SKM-1 treated with dmso at 0.1 percent for 144 hours (cell line): ENCODE measurements around the gene ADCK2.
"Not testable (repeated sequence)": the region's sequence is repeated elsewhere in the genome, so short reads cannot be mapped to it uniquely, and the experiment has no call there.

Source experiments
- DNase-seq: peaks from one replicate; lab custom pipeline; 2025; ENCODE audit not compliant: unreplicated experiment; lab: John Stamatoyannopoulos, UW

ADCK2 gene

DNA sequence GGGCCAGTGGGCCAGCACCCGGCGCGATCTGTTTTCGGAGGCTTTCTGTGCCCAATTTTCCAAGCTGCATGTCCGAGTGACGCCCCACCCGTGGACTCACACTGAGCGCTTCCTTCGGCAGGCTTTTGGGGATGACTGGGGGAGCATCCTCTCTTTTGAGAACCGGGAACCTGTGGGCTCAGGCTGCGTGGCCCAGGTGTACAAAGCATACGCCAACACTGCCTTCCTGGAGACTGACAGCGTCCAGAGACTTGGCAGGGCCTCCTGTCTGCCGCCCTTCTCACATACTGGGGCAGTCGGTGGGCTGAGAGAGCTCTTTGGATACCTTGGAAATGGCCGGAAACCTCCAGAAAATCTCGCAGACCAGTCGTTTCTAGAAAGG is 1.0 kb downstream of the ADCK2 start:
- DNase-seq = no peak

DNA sequence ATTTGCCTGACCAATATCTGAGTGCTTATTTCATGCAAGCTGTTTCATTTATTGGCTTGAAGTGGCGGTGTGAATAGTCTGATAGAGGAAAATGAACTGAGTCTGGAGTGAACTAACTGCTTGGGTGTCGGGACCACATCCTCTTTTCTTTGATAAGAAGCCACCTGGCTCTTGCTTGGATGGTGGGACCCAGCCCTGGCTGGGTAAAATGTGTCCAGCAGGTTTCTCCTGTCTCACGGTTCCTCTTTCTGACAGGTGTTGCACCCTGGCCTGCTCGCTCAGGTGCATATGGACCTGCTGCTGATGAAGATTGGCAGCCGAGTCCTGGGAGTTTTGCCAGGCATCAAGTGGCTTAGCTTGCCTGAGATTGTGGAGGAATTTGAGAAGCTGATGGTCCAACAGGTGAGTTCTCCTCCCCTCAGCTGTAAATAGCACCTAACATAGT is 1.6 kb downstream of the ADCK2 start:
- DNase-seq = no peak

DNA sequence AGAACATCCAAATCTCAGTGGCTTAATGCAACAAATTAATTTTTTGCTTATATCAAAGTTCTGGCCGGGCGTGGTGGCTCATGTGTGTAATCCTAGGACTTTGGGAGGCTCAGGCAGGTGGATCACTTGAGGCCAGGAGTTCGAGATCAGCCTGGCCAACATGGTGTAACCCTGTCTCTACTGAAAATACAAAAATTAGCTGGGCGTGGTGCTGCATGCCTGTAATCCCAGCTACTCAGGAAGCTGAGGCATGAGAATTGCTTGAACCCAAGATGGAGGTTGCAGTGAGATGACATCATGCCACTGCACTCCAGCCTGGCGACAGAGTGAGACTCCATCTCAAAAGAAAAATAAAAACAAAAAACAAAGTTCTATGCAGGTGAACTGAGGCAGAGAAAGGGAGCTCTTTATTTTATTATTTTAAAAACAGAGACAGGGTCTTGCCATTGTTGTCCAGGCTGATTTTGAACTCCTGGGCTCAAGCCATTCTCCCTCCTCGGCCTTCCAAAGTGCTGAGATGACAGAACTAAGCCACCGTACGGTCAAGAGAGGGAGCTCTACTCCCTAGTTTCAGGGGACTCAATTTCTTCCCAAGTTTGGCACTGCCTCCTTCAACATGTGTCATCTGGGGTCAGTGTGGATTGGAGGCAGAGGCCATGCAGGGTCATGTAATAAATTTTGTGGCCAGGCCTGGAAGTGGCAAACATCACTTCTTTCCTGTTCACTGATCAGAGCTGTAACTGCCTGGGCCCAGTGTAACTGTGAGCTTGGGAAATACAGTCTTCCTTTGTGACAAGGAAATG is 2.4 kb downstream of the ADCK2 start:
- DNase-seq = peak; percentile 49

DNA sequence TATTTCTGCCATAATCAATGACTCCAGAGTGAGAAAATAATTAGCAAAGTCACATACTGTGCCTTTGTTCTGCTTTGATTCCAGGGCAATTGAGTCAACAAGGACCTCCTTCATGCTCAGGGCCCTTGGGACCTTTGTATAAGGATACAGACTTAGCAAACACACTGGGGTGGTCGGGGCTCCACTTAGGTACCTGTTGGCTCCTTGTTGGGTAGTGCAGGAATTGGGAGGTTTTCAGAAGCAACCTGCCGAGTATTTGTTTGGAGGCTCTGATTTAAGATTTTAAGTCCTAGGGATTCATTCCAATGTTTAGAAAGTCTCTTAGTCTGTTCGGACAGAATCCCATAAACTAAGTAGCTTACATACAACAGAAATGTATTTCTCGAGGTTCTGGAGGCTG is 3.0 kb downstream of the ADCK2 start:
- no peak for DNase-seq

DNA sequence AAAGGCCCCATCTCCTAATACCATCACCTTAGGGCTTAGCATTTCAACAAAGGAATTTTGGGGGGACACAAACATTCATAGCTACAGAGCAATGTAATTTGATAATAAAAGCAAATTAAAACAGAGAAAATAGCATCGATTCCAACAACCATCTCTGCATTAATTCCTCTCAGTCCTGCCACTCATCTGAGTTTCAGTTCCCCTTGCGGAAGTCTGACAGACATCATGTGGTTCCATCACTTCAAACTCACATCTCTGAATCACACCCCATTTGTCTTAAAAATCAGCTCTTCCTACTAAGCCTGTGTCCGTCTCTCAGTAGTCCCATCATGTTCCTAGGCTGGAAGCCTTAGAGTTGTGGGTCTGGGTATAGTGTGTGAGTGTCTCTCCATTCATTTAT is 3.6 kb downstream of the ADCK2 start:
- DNase-seq = no peak

DNA sequence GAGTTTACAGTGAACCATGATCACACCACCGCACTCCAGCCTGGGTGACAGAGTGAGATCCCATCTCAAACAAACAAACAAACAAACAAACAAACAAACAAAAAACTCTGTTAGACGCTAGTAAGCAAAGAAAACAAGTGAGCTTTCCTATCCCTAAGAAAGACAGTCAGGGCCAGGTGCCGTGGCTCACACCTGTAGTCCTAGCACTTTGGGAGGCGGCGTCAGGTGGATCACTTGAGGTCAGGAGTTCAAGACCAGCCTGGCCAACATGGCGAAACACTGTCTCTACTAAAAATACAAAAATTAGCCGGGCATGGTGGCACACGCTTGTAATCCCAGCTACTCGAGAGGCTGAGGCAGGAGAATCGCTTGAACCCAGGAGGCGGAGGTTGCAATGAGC is 4.2 kb downstream of the ADCK2 start:
- not testable (repeated sequence) for DNase-seq

DNA sequence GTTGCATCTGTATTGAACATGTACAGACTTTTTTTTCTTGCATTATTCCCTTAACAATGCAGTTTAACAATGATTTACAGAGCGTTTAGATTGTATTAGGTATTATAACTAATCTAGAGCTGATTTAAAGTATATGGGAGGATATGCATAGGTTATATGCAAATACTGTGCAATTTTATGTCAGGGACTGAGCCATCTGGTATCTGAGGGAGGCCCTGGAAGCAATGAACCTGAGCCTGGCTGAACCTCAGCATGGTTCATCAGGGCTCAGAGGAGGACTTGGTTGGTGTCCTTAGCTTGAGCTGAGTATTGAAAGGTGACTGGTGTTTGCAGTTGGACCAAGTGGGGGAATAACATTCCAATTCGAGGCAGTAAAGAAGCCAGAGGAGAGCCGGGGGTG is 4.8 kb downstream of the ADCK2 start:
- no peak for DNase-seq

DNA sequence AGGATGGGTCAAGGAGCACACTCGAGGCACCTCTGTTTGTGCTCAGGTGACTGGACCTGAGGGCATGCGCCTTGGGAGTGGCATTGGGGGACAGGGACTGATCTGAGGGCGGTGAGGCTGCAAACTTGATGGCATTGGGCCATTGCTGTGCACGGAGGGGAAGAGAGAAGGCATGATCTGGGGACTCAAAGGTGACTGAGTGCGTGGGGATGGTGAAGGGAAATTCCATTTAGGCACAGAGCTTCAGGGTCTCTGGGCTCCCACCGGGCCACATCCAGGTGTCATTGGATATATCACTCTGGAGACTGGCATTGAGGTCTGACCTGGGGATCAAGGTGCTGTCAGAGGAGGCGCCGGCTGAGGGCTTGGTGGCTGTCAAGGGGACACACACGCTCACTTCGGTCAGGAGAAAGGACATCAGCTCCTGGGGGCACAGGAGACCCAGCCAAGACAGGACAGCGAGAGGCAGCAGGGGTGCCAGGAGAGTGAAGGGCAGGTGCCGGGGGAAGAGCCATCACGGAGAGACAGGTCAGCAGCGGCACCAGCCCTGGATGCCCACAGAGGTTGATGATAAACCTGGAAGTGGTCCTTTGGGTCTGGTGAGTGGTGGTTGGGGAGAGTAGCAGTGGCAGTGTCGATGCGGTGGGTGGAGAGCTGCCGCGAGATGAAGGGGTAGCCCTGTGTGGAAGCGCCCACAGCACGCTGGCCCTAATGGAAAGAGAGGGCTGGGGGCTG is 5.5 kb downstream of the ADCK2 start:
- no peak for DNase-seq

DNA sequence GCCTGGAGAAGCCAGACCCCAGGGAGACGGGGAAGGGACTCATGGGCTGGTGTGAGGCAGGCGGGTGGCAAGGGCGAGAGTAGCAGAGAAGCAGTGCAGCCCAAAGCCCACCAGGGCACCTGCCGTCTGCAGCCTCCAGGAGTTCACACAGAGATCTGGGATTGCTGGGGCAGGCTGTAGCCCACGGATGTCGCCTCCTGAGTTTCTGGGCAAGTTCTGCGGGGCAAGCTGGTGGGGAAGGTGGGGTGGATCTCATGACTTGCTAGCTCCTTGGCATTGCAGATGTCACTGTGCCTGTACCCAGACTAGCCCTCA is 6.0 kb downstream of the ADCK2 start:
- DNase-seq = no peak

DNA sequence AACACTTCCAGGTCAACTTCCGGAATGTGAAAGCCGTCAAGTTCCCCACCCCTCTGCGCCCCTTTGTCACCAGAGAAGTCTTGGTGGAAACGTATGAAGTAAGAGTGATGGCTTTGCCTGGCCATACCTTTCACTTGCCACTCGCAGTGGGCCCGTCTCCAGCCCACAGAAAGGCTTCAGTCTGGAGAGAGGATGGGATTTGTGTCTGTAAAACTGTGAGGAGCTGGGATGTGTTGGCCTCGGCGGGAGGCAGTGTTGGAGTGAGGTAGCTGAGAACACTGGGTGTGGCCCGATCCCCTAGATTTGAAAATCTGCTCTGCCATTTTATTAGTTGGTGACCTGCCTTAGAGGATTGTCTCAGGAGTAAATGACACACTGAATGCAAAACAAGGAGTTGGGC is 6.4 kb downstream of the ADCK2 start:
- no peak for DNase-seq

DNA sequence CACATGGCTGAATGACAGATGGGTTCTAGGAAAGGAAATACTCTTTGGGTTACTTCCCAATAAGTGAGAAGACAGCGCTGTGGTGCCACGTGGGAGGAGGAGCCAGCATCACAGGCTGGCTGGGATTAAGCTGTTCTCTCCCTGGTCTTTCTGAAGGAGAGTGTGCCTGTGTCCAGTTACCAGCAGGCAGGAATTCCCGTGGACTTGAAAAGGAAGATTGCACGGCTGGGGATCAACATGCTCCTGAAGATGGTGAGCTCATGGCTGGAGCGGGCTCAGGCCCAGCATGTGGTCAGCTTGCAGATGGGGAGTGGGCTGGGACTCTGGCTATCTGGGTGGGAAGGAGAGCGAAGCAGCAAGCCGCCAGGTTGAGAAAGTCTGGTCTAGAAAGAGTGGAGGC is 8.1 kb downstream of the ADCK2 start:
- DNase-seq = no peak

DNA sequence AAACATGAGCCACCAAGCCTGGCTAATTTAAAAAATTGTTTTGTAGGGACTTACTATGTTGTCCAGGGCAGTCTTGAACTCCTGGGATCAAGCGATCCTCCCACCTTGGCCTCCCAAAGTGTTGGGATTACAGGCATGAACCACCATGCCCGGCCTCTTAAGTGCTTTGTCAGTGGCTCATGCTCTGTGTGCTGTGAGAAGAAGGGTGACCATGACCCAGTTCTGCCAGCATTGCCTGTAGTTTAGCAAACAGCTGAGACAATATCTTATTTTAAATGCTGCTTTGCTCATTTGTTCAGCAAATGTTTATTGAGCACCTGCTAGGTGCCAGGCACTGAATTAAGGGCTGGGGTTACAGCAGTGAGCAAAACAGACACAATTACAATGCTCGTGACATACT is 9.0 kb downstream of the ADCK2 start:
- no peak for DNase-seq

DNA sequence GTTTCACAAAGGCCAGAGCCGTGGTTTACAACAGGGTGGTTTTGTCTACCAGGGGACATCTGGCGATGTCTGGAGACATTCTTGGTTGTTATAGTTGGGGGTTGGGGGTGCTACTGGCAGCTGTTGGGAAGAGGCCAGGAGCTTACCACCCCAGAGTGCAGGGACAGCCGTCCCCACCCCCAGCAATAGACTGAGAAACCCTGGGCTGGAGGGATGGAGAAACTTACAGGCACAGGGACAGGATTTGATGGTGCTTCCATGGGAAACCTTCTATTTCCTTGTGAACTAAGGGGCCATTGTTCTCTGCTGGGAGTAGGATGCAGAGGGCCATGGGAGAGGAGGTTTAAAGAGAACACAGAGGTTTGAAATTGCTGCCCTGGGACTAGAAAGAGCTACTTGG is 10.9 kb downstream of the ADCK2 start:
- no peak for DNase-seq

DNA sequence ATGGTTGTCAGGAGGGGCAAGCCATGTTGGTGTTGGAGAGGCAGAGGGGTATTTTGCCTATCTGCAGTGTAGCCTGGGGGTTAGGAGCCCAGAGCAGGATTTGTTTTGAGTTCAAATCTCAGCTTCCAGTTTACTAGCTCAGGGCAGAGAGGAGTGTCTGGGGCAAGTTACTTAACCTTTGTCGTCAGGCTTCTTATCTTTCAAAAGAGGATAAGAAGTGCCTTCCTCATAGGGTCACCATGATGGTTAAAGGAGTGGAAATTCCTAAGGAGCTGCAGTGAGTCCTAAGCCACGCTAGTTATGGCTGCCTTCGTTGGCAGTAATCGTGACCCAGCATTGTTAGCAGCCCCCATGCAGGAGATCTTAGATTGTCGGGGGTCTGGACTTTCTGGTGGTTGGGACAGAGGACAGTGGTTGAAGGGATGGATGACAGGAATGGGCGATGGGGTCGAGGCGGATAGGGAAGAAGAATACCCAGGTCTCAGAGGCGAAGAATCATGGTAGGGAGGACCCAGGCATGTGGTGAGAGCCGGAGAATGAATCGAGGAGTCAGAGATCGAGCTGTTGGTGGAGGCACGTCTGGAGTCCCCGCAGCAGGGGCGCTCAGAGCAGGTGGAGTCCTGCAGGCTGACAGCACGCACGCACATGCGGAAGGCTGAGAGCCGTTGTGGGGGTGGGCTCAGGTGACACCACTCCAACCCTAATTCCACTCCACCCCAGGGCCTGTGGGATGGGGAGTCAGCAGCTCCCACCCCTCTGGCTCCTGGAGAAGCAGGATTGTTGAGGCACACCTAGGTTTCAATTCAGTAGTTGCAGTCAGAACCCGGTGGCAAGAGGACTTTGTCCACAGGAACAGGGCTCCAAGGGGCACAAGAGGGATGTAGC is 11.6 kb downstream of the ADCK2 start:
- no peak for DNase-seq

DNA sequence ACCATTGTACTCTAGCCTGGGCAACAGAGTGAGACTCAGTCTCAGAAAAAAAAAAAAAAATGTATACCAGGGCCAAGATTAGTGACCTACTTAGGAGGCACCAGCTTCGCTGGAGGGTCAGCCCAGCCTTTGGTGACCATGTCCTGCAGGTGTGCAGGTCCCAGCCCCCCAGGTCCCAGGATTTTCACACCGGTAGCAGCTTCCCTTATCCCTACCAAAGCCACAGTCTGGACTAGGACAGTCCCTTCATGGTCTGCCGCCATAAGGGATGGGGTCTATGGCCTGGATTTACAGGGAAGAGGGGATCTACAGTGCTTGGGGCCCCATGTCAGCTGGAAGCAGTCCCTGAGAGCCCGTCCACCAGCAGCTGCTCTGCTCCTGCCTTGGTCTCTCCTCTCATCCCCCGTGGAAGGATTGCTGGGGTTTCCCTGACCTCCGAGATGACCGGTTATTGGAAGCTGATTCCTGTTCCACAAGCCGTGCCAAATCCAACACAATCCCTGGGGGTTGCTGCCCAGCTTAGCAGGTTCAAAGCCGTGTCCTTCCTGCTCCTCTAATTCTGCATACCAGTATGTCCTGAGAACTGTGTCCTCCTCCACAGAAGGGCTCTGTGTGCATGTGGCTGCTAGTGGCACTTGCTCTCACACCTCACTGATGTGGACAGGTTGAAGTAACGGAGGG is 12.8 kb downstream of the ADCK2 start:
- DNase-seq = no peak

DNA sequence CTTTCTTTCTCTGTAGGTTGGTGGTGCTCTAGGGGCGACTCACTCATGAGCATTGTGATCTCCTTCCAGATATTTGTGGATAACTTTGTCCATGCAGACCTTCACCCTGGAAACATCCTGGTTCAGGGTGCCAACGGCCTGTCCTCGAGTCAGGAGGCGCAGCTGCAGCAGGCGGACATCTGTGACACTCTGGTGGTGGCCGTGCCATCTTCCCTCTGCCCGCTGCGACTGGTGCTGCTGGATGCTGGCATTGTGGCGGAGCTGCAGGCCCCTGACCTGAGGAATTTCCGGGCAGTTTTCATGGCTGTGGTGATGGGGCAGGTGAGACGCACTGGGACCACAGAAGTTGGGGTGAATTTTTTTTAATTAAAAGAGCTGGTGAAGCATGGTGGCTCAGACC is 14.2 kb downstream of the ADCK2 start:
- DNase-seq = no peak

DNA sequence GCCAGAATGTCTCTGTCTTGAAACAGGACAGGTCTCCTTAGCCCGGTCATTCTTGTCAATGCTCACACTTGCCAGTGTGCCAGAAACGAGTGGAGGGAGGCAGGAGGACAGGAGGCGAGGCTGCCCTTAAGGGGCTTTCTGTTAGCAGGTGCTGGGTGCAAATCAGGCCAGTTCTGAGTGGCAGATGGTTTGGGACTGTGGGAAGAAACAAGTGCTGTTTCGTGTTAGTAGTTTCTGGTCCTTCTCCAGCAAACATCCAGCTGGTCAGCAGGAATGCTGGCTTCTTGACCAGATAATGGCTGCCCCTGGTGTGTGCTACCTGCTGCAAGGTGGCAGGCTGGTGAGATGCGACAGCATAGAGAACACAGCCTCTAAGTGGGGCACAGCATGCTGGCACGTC is 15.6 kb downstream of the ADCK2 start:
- no peak for DNase-seq

DNA sequence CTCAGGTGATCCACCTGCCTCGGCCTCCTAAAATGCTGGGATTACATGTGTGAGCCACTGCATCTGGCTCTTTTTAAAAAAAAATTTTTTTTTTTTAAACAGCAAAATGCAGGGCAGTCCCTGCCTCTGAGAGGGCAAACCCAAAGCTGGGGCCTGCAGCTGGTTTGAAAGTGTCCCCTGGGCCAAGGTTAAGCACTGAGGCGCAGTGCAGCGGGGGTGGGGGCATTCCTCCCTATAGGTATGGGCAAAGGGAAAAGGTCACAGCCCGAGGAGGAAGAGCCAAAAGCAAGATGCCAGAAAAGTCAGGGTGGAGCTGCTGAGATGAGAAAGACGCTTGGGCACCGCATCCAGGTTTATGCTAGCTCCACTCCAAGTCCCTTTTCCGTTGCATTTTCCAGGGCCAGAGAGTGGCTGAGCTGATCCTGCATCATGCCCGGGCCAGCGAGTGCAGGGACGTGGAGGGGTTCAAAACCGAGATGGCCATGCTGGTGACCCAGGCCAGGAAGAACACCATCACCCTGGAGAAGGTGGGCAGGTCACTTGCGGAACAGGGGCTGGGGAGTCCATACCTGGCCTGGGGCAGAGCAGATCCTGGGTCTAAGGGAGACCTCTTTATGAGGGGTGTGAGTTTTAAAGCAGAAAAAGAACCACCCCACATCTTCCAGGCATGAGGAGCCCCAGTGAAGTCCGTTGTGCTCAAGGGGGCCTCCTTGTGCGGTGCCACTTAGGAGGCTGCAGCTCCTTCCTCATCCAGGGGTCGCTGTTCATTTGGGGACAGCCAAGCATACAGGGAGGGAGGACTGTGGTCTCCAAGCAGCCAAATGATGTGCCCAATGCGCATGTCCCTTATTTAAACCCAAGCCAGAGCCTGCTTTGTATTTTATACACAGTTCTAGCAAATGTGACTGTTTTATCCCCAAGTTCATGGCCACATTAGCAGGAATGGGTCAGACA is 16.7 kb downstream of the ADCK2 start:
- no peak for DNase-seq

DNA sequence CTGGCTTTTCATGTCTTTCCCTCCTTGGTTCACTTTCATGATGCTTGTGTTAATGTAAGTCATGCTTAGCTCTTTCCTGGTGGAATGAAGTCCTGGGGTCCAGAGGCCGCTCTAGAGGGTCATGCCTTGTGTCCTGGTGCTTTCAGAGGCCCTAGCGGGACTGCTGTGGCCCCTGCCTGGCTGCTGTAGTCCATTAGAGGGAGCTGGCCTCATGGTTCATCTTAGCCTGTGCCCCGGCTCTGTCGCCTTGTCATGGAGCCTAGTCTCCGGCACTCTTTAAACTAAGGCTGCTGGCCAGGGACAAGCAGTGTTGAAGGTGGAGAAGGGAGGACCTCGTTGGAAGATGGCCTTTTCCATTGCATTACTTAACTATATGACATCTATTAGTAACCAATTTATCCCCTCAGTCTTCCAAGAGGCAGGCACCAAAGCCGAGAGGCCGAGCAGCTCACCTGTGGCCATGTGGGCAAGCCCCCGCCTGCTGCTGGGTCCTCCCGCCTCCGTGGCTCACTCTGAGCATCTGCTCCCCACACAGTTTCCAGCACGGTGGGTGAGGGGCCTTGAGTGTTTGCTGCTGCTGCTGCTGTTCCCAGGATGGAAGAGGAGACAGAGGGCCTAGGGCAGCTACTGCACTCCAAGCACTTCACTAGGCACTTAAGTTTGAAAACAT is 18.8 kb downstream of the ADCK2 start:
- DNase-seq = no peak

DNA sequence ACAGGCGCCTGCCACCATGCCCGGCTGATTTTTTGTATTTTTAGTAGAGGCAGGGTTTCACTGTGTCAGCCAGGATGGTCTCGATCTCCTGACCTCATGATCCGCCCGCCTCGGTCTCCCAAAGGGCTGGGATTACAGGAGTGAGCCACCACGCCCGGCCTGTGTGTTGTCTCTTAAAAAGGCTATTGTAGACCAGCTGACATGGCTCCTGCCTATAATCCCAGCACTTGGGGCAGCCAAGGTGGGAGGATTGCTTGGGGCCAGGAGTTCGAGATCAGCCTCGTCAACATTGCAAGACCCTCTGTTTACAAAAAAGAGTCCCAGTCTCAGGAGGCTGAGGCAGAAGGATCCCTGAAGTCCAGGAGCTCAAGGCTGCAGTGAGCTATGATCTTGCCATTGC is 21.1 kb downstream of the ADCK2 start:
- DNase-seq = not testable (repeated sequence)
